Measurements from ENCODE around the gene APOL2.
"Not testable (repeated sequence)": the region's sequence is repeated elsewhere in the genome, so short reads cannot be mapped to it uniquely, and the experiment has no call there.

APOL2 gene

GRCh38 chr22:36239401-36240171 lies at the start of gene APOL2:
Gene APOL2, minus strand, starts transcription at chr22:36239527. Its CDS starts 6,365 bp downstream, at chr22:36233162.
- DNase-seq: peak; percentile 92

- DNase-seq: no peak
Measured at GRCh38 chr22:36288571-36289405, 49.5 kb upstream of the APOL2 start.

GRCh38 chr22:36287881-36288515 lies 48.7 kb upstream of the APOL2 start:
- DNase-seq: no peak

GRCh38 chr22:36286096-36286957 lies 47.0 kb upstream of the APOL2 start:
- peak; percentile 29 for DNase-seq

GRCh38 chr22:36285545-36285944 lies 46.2 kb upstream of the APOL2 start:
- DNase-seq: no peak

GRCh38 chr22:36285017-36285416 lies 45.7 kb upstream of the APOL2 start:
- DNase-seq: no peak

- DNase-seq: no peak
Measured at GRCh38 chr22:36284171-36284571, 44.8 kb upstream of the APOL2 start.

- DNase-seq: no peak
Measured at GRCh38 chr22:36282328-36282831, 43.1 kb upstream of the APOL2 start.

- no peak for DNase-seq
Measured at GRCh38 chr22:36281781-36282327, 42.5 kb upstream of the APOL2 start.

GRCh38 chr22:36280379-36280778 lies 41.1 kb upstream of the APOL2 start:
- DNase-seq: no peak

GRCh38 chr22:36279219-36279666 lies 39.9 kb upstream of the APOL2 start:
- DNase-seq: no peak

- peak; percentile 38 for DNase-seq
Measured at GRCh38 chr22:36277482-36278291, 38.4 kb upstream of the APOL2 start.

- no peak for DNase-seq
Measured at GRCh38 chr22:36274531-36274930, 35.2 kb upstream of the APOL2 start.

- not testable (repeated sequence) for DNase-seq
Measured at GRCh38 chr22:36271951-36272350, 32.6 kb upstream of the APOL2 start.

- not testable (repeated sequence) for DNase-seq
Measured at GRCh38 chr22:36271231-36271630, 31.9 kb upstream of the APOL2 start.

- DNase-seq: no peak
Measured at GRCh38 chr22:36267896-36268485, 28.7 kb upstream of the APOL2 start.

GRCh38 chr22:36267058-36267457 lies 27.7 kb upstream of the APOL2 start:
- no peak for DNase-seq

GRCh38 chr22:36263886-36264664 lies 24.7 kb upstream of the APOL2 start:
- not testable (repeated sequence) for DNase-seq

- not testable (repeated sequence) for DNase-seq
Measured at GRCh38 chr22:36263216-36263673, 23.9 kb upstream of the APOL2 start.

- DNase-seq: not testable (repeated sequence)
Measured at GRCh38 chr22:36262307-36262706, 23.0 kb upstream of the APOL2 start.
